Activated CD4-positive, alpha-beta T cell treated with anti-CD3 and anti-CD28 coated beads, Interleukin-2, Interleukin-4, amounts not matched to agents 100 ng/mL and 50 ng/mL, durations not matched to agents 16 hours and 8 hours (primary cell): ENCODE measurements around the gene CNTN5.

Experiments used
- DNase-seq: peaks from one replicate; pipeline ENCODE4 v3.0.0-alpha.2; 2020; ENCODE audit warnings: low spot score

Gene CNTN5

DNA sequence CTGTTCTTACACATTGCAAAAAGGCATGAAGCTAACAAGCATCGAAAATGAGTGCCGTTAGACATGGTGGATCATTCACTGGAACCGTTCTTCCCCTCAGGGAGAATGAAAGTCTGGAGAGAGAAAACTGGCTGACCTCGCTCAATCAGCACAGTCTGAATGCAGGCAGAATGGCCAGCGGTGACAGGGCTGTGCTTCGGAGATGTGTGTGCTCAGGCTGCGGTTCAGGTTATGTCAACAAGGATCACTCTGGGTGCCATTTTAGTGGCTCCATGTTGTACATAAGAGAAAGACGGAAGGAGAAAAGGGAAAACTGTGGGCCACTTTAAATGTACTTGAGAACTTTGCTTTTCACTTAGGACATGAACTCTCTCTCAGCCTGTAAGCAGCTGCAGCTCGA lies 916.6 kb downstream of the CNTN5 start:
- DNase-seq = no peak

DNA sequence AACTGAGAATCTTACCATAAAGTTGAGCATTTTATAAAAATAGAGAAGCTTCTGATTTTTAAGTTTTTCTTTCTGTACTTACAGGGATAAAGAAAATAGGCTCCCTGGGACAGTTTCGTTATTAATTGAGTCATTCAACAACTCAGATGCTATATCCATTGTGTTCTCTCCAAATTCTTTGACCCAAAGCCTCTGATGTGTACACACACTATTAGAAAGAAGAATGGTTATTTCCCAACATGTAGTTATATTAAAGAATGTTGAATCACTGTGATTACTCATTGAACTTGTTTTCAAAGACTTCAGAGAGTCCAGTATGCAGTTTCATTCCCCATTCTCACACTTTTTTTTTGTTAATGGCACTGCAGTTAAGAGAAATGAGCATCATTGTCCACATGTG lies 932.1 kb downstream of the CNTN5 start:
- no peak for DNase-seq

DNA sequence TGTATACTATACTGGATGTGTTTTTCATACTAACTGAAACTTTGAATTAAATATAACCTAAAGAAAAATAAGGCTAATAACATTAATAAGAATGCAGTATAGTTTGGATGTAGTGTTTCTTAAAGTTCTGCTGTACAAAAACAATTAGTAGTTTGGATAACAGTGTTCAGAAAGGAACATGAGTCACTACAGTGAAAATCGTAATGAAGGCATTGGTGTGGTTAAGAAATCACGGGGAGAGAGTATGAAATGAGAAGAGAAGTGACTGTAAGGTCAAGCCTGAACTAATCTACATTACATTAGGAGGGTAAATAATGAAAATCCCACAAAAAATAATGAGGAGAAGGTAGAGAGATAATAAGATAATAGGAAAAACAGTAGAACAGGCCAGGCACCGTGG lies 939.8 kb downstream of the CNTN5 start:
- no peak for DNase-seq

DNA sequence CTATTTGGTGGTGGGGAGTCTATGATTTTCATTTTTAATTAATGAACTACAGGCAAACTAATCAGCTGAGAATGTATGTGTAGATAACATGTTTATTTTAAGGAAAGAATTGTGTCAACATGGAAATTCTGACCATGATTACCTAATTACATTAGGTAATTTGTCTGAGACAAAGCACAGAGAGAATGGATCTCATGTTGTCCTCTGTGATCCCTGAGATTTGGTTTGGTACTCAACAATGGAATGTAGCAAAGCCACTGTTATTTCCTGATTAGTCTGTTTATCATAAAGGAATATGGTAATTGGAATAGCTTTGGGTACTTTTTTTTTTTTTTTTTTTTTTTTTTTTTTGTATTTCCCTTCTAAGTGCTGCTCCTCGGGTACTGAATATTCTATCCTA lies 947.6 kb downstream of the CNTN5 start:
- no peak for DNase-seq

DNA sequence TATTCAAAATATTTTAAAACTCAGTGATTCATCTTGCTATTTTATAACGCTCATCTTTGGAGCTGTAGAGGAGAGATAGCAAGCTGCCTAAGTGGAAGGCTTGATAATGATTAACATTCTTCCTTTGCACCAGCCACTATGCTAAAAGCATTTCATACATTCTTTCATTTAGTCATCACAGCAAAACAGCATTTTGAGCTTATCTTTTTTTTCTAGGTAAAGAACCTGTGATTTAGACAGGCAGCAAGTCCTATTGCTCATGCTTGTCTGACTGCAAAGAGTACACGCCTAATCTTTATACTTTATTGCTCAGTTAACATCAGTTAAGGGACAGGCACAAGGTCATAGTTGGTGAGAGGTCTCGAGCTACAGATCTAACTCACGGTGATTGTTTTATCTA lies 953.2 kb downstream of the CNTN5 start:
- DNase-seq = no peak

DNA sequence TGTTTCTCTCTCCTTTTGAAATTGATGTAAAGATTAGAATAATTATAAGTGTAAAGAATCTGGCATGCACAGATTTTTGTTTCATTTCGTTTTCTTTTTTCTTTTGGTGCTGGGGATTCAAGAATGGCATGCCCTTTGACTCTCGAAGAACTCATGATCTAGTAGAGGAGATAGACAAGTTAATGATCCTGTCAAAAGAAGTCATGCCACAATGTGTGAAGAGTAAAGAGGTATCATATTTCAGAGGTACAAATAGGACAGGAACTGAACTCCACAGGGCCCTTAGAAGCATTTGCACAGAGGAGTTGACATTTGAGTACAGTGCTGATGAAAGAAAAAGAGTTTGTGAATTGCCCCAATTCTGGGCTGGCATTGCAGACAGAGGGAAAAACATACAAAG lies 958.3 kb downstream of the CNTN5 start:
- DNase-seq = no peak

DNA sequence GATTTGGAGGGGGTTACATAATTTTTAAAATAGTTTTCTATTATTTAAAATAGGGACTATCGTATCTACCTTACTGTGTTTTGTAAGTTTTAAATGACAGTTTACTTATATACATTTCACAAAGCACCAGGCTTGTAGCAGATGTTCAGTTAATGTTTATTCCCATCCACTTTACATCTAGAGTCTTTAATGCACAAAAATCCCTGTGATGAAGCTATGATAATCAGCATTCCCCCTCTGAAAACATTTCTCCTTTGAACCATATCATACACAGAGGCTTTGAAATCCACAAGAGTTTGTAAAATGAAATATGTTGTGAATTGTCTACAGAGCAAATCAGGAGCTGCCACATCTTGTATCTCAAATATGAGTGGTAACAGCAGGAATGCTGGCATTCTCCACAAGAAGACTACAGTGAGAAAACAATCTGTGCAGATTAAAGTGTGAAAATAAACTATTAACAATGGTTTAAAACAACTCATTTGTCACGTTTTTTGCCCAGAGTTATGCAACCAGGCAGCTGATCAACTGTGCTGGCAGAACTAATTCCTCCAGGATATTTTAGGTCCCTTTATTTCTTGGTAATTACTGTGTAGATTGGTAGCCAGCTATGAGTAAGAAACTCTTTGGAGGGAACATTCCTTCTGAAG lies 967.2 kb downstream of the CNTN5 start:
- no peak for DNase-seq

DNA sequence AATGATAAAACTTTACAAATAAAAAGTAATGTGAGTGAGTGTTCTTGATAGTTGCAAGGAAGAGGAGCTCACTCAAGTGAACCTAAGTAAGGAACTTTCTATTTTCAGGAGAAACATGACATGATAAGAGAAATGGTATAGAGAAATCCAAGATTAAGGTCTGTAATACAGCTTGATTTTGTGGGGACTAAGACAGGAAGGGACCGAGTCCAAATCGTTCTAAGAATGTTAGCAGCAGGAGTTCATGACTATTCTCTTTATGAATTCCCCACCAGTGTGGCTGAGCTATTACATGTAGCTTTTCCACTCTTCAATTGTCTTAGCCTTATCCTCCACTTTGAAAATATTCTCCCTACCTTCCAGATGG lies 967.7 kb downstream of the CNTN5 start:
- DNase-seq = no peak

GRCh38 chr11:100003985-100004384 lies 983.2 kb downstream of the CNTN5 start:
- no peak for DNase-seq

- DNase-seq = no peak
These were observed 983.8 kb downstream of the CNTN5 start for GRCh38 chr11:100004541-100004940.

DNA sequence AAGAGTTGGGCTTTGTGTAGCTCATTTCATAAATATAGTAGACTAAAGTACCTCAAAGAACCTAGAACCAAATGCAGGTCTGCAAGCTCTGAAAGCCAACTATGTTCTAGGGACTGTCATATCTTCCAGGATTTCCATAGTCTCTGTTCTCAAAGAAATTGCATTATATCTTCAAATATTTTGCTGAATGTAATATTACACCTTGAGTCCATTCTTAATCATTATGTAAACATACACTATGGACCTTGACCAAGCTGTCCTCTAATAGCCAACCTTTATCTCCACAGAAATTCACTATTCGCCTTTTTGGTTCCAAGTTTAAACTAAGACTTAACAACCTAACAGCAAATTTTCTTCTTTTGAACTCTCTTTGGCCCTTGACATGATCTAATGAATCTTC lies 987.7 kb downstream of the CNTN5 start:
- DNase-seq = no peak

- DNase-seq = no peak
These were observed 989.0 kb downstream of the CNTN5 start for GRCh38 chr11:100009728-100010127.

- no peak for DNase-seq
These were observed 989.6 kb downstream of the CNTN5 start for GRCh38 chr11:100010393-100010792.

- DNase-seq = no peak
These were observed 990.9 kb downstream of the CNTN5 start for GRCh38 chr11:100011697-100012096.

DNA sequence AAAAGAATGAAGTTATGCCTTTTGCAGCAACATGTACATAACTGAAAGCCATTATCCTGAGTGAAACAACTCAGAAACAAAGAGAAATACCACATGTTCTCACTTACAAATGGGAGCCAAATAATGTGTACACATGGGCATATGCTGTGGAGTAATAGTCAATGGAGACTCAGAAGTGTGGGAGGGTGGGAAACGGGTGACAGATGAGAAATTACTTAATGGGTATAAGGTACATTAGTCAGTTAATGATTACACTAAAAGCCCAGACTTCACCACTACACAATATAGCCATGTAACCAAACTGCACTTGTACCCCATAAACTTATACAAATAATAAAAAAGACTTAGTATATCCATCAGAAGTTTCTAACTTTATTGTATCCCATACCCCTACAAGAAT lies 992.3 kb downstream of the CNTN5 start:
- DNase-seq = no peak

- DNase-seq = peak; percentile 10
These were observed 1011.2 kb downstream of the CNTN5 start for GRCh38 chr11:100031973-100032372.

GRCh38 chr11:100061006-100061405 lies 1040.3 kb downstream of the CNTN5 start:
- no peak for DNase-seq

- no peak for DNase-seq
These were observed 1045.7 kb downstream of the CNTN5 start for GRCh38 chr11:100066399-100066798.

GRCh38 chr11:100068116-100068515 lies 1047.4 kb downstream of the CNTN5 start:
- DNase-seq = no peak

DNA sequence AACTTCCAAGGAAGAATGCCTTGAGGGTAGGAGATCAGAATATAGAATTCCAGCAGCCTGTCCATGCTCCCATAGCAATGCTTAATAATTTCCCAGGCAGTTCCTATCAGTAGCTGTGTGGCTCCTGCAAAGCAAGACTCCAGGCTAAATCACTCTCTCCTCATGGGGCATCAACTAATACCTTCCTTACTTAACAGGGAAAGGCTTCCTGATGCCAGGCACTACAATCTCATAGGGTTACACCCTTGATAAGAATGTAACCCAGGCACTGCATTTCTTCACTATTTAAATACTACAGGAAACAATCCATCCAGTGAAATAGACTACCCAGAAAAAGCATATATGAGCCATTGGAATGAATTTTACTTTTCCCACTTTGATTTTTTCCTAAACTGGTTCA lies 1051.4 kb downstream of the CNTN5 start:
- DNase-seq = no peak

- no peak for DNase-seq
These were observed 1059.6 kb downstream of the CNTN5 start for GRCh38 chr11:100080381-100080780.

DNA sequence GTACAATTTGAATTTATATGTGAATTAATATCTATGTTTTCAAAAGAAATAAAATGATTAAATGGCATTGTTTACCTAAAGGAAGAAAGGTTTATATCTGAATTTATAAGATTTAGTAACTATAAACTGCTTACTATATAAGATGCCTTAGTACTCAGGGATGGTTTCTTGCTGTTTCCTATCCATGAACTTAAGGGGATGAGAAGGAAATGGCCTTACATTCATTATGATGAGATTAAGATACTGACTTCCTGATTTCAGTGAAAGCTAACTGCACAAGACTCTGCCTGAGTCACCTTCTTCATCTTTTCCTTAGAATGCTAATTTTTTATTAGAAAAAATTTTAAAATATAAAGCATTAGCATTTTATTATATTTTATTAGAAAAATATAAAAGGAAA lies 1060.1 kb downstream of the CNTN5 start:
- no peak for DNase-seq

- DNase-seq = no peak
These were observed 1072.9 kb downstream of the CNTN5 start for GRCh38 chr11:100093698-100094097.

GRCh38 chr11:100094121-100094865 lies 1073.5 kb downstream of the CNTN5 start:
- no peak for DNase-seq
